HG02763 (cell line): ENCODE data around the gene RRP1.
"Not testable (repeated sequence)": the region's sequence is repeated elsewhere in the genome, so short reads cannot be mapped to it uniquely, and the experiment has no call there.

ENCODE experiments used
- ATAC-seq: cut with Tn5 transposase; IDR thresholded peaks from one replicate; pipeline ENCODE4 v1.9.1; 2021; ENCODE audit warnings: mild to moderate bottlenecking, moderate library complexity; ENCODE audit not compliant: unreplicated experiment

Gene RRP1

GRCh38 chr21:43815991-43816390 lies 26.6 kb downstream of the RRP1 start:
- ATAC-seq, result no peak

DNA sequence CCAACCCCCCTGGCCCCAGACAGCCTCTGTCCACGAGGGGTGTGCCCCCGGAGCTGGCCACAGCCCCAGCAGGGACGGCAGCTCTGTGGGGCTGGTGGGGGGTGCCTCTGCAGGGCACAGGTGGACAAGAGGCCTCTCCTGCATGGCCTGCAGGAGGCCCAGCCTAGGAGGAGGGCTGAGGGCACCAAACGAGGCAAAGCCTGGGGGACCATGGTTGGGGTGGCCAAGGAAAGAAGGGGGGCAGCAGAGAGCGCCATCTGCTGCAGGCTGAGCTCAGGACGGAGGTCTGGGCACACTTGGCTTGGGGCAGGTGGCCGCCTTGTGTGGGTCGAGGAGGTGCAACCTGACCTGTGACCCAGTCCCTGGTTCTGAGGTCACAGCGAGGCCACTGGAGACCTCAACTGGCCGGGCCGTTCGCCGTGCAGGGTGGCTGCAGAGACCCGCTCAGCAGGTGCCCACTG lies 27.3 kb downstream of the RRP1 start:
- ATAC-seq, result no peak

GRCh38 chr21:43817157-43818086 lies 28.0 kb downstream of the RRP1 start:
- ATAC-seq, result no peak

GRCh38 chr21:43818685-43819084 lies 29.3 kb downstream of the RRP1 start:
- no peak for ATAC-seq

GRCh38 chr21:43819511-43820405 lies 30.4 kb downstream of the RRP1 start:
- no peak for ATAC-seq

GRCh38 chr21:43820466-43820865 lies 31.1 kb downstream of the RRP1 start:
- ATAC-seq, result no peak

GRCh38 chr21:43822166-43822565 lies 32.8 kb downstream of the RRP1 start:
- ATAC-seq, result not testable (repeated sequence)

DNA sequence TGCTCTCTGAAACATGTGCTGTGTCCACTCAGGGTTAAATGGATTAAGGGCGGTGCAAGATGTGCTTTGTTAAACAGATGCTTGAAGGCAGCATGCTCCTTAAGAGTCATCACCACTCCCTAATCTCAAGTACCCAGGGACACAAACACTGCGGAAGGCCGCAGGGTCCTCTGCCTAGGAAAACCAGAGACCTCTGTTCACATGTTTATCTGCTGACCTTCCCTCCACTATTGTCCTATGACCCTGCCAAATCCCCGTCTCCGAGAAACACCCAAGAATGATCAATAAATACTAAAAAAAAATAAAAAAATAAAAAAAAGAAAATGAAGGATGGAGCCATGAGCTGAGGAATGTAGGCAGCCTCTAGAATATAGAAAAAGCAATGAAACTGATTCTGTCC lies 33.4 kb downstream of the RRP1 start:
- ATAC-seq, result not testable (repeated sequence)

DNA sequence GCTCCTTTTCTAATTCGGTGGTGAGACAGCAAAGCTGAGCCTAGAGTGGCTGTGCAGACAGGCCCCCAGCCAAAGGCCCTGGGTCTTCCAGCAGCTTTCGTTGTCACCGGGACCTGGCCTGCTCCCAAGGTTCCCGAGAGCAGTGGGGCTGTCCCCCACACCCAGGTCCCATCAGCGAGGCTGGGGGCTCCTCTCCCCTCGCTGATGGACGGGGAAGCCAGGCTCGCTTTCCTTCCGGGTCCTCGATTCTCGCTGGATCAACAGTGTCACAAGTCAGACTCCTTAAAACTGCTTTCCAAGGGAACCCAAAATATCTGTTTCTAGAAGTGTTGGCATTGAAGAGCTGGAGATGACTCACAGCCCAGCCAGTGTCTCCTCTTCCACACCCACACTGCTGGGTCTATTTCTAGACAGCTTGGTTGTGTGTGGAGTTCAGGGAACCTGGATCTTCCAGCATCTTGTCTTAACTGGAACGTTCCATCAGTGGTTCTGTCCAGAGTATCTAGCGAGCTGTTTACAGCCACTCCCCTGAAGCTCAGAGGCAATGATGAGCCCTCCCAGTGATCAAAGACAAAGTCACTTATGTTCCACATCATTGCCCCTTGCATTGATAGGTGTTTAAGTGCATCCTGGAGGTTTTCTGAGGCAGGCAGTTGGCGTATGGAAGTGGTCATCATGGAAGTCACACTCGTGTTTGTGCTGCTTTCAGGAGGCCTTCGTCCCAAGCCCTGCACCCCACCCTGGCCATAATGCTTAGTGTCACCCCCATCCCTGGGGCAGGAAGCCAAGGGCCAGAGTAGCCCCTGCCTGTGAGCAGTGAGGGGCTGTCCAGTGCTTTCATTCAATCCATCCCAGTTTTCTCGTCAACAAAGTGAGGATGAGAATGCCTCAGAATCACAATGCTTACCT lies 35.2 kb downstream of the RRP1 start:
- no peak for ATAC-seq

GRCh38 chr21:43825242-43825935 lies 36.0 kb downstream of the RRP1 start:
- ATAC-seq, result no peak

DNA sequence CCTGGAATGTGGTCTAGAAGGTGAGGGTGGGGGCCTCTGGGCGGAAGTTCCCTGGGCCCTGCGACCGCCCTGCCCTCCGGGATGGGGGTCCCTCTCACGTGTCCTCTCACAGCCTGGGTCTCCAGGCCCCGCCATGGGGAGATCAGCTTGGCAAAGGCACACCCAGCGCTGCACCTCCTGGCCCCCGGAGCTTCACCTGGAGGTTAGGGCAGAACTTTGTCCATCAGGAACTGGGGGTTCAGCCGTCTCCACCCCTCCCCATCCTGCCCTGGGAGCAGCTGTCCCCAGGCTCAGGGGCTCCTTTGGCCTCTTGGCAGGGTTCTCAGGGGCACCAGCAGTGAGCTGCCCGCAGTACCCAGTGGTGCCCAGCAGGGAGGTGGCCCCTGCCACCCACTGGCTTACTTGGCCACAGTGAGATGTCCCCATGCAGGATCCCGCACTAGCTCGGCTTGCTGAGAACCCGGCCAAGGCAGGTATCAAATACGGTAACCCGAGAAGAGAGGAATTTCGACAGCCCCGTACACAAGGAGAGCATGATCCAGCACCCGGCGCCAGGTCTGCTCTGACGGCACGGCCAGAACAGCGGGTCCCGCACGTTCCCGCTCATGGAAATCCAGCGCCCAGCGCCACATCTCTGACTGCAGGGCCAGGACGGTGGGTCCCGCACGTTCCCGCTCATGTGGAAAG lies 36.7 kb downstream of the RRP1 start:
- ATAC-seq, result no peak

GRCh38 chr21:43826623-43826974 lies 37.2 kb downstream of the RRP1 start:
- ATAC-seq, result no peak

GRCh38 chr21:43827015-43827611 lies 37.7 kb downstream of the RRP1 start:
- ATAC-seq, result no peak

DNA sequence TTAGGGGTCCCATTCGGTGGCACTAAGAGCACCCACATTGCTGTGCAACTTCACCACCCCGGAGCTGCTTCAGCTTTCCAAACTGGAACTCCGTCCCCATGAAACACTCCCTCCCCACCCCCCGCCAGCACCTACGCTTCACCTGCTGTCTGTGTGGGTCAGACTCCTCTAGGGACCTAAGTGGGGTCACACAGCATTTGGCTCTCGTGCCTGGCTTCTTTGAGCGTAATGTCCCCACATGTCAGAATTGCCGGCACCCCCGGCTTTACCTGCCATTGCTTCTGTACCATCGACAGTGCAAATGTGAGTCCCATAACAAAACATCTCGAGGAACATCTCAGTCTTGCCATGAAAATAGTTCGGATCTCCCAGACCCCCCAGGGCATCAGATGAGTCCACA lies 39.8 kb downstream of the RRP1 start:
- no peak for ATAC-seq

DNA sequence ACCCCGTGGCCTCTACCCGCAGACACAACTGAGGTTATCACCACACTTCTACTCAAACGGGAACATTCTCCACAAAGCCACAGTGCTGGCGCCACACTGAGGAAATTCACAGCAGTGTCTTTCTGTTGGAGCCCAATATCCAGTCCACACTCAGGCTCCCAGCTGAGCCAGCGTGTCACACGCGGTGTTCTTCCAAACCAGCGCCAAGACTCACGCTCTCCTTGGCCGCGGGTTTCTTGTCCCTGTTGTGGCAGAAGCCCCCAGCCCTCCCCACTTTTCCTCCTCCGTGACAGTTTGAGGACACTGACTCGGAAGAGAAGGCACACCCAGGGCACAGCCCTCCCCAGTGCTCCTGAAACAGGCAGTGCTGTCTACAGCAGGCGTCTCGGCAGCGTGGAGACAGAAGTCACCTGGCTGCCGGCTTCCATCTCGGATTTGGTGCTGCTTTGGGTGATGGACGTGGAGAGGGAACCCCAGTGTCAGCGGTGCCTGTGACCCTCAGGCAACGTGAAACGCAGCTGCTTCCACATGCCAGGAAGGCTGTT lies 40.3 kb downstream of the RRP1 start:
- ATAC-seq, result no peak

DNA sequence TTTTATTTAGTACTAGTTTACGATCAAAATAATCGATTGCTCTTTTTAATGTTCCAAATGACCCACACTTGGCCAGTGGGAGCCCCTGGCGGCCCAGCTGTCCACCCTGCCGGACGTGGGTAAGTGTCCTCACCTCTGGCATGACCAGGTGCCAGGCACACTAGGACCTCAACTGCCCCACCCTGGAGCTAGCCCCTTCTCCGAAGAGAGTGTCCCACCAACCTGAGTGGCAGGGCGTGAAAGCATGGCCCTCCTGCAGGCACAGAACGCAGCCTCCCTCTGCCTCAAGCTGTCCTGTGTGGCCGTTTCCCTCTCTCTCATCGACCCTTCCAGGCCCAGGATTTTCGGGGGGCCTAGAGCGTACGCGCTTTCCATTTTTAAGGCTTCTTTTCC lies 42.8 kb downstream of the RRP1 start:
- ATAC-seq, result no peak

- ATAC-seq, result no peak
These were observed 43.3 kb downstream of the RRP1 start for GRCh38 chr21:43832648-43833047.

- no peak for ATAC-seq
These were observed 44.9 kb downstream of the RRP1 start for GRCh38 chr21:43834146-43834905.
